BLaER1 treated with 17β-estradiol and CSF1 and Interleukin-3, amounts not matched to agents 10 nM and 100 nM (cell line): ENCODE data around the gene PNPLA6.
"Not testable (repeated sequence)": the region's sequence is repeated elsewhere in the genome, so short reads cannot be mapped to it uniquely, and the experiment has no call there.

ENCODE experiments used
- H3K27ac ChIP-seq, 11 experiments: shearing (Covaris generic); formaldehyde crosslinking; 2 replicates each; pipeline ENCODE4 v1.8.1; 2022
- H3K27me3 ChIP-seq, 11 experiments: shearing (Covaris generic); formaldehyde crosslinking; 2 replicates each; pipeline ENCODE4 v1.8.1; 2022
- H3K36me3 ChIP-seq, 11 experiments: shearing (Covaris generic); formaldehyde crosslinking; 2 replicates each; pipeline ENCODE4 v1.8.1; 2022
- H3K4me1 ChIP-seq, 10 experiments: shearing (Covaris generic); formaldehyde crosslinking; 2 replicates each; pipeline ENCODE4 v1.8.1; 2022
- H3K4me2 ChIP-seq, 11 experiments: shearing (Covaris generic); formaldehyde crosslinking; 2 replicates each; pipeline ENCODE4 v1.8.1; 2022
- H3K4me3 ChIP-seq, 10 experiments: shearing (Covaris generic); formaldehyde crosslinking; 2 replicates each; pipeline ENCODE4 v1.8.1; 2022
- H3K9ac ChIP-seq, 11 experiments: shearing (Covaris generic); formaldehyde crosslinking; 2 replicates each; pipeline ENCODE4 v1.8.1; 2022
- H3K9me3 ChIP-seq, 11 experiments: shearing (Covaris generic); formaldehyde crosslinking; replicated peaks in 1 of 11; 2 replicates each; pipeline ENCODE4 v1.8.1; 2022
- H4K20me1 ChIP-seq, 11 experiments: shearing (Covaris generic); formaldehyde crosslinking; 2 replicates each; pipeline ENCODE4 v1.8.1; 2022
- Cebpa-rat ChIP-seq, 11 experiments: shearing (Covaris generic); IDR thresholded peaks; 2 replicates each; pipeline ENCODE4 v1.8.1; 2022

The PNPLA6 gene

GRCh38 chr19:7533925-7534480 lies 1.5 kb upstream of the PNPLA6 start:
- TF ChIP-seq Cebpa-rat (IDR thresholded peaks at IDR 0.05): no peak
- peaks cover 18 to 37% (median 29%) of the 10 kb centered on the region in 10 experiments for H3K4me1 ChIP-seq
- H3K9me3 ChIP-seq: no peaks in the 10 kb centered on the region
- peaks cover 0 to 7% (median 0%) of the 10 kb centered on the region in 11 experiments; a peak in 2 of 22 replicates for H4K20me1 ChIP-seq
- H3K27ac ChIP-seq: peak overlapping the region in 10 of 11 experiments; percentile 29 to 78 (median 71); a peak in 19 of 22 replicates
- H3K36me3 ChIP-seq: peaks cover 15 to 67% (median 41%) of the 10 kb centered on the region in 11 experiments; a peak in 20 of 22 replicates
- peak overlapping the region; percentile 89 to 100 (median 98) for H3K4me2 ChIP-seq
- no peaks in the 10 kb centered on the region for H3K27me3 ChIP-seq
- H3K4me3 ChIP-seq: peak overlapping the region; percentile 78 to 92 (median 84)
- H3K9ac ChIP-seq: peak overlapping the region; percentile 69 to 83 (median 81)

GRCh38 chr19:7534531-7535046 lies 928 bp upstream of the PNPLA6 start:
- Histone ChIP-seq H3K36me3 (peaks cover 17 to 66% (median 38%) of the 10 kb centered on the region in 11 experiments; a peak in 19 of 22 replicates), H3K9me3 (no peaks in the 10 kb centered on the region), H3K27ac (peak overlapping the region; percentile 39 to 78 (median 69); a peak in 19 of 22 replicates), H3K9ac (peak overlapping the region; percentile 69 to 83 (median 81)), H3K4me1 (peaks cover 18 to 37% (median 29%) of the 10 kb centered on the region in 10 experiments), H3K27me3 (no peaks in the 10 kb centered on the region), H4K20me1 (peaks cover 0 to 7% (median 0%) of the 10 kb centered on the region in 11 experiments; a peak in 2 of 22 replicates), H3K4me2 (peak overlapping the region; percentile 89 to 100 (median 98)), H3K4me3 (peak overlapping the region; percentile 78 to 92 (median 84))
- no peak for TF ChIP-seq Cebpa-rat (IDR thresholded peaks at IDR 0.05)

GRCh38 chr19:7535998-7536695 lies 630 bp downstream of the PNPLA6 start:
- Histone ChIP-seq H4K20me1 (peaks cover 0 to 9% (median 0%) of the 10 kb centered on the region in 11 experiments; a peak in 1 of 22 replicates), H3K36me3 (peaks cover 13 to 64% (median 29%) of the 10 kb centered on the region in 11 experiments; a peak in 18 of 22 replicates), H3K4me2 (peak overlapping the region; percentile 89 to 100 (median 98)), H3K27me3 (no peaks in the 10 kb centered on the region), H3K9me3 (no peaks in the 10 kb centered on the region), H3K4me1 (peaks cover 30 to 50% (median 42%) of the 10 kb centered on the region in 10 experiments), H3K4me3 (peak overlapping the region; percentile 78 to 92 (median 84)), H3K9ac (peak overlapping the region; percentile 69 to 83 (median 81)), H3K27ac (peak overlapping the region; percentile 30 to 78 (median 69); a peak in 21 of 22 replicates)
- no peak for TF ChIP-seq Cebpa-rat (IDR thresholded peaks at IDR 0.05)

GRCh38 chr19:7538990-7539389 lies 3.5 kb downstream of the PNPLA6 start:
- H3K9ac ChIP-seq, H3K27me3 ChIP-seq, H3K9me3 ChIP-seq, H4K20me1 ChIP-seq, H3K27ac ChIP-seq, H3K4me2 ChIP-seq, H3K4me3 ChIP-seq: not testable (repeated sequence)
- H3K36me3 ChIP-seq: peaks cover 32 to 60% (median 44%) of the 10 kb centered on the region in 11 experiments
- peaks cover 37 to 69% (median 56%) of the 10 kb centered on the region in 10 experiments for H3K4me1 ChIP-seq

GRCh38 chr19:7539827-7540425 lies 4.4 kb downstream of the PNPLA6 start:
- Histone ChIP-seq H3K9ac (peak overlapping the region in 4 of 11 experiments; percentile 9 to 49 (median 44); a peak in 3 of 22 replicates), H3K36me3 (peaks cover 32 to 60% (median 44%) of the 10 kb centered on the region in 11 experiments), H3K27me3 (no peaks in the 10 kb centered on the region), H3K27ac (peak overlapping the region in 2 of 11 experiments; percentile 51 to 67; a peak in 3 of 22 replicates), H3K4me1 (peaks cover 35 to 79% (median 60%) of the 10 kb centered on the region in 10 experiments), H3K4me3 (0 out of 20 replicates have a peak overlapping the region, but pooled peaks of 1 of the 10 experiments have one; percentile 31), H4K20me1 (peaks cover 0 to 9% (median 0%) of the 10 kb centered on the region in 11 experiments; a peak in 2 of 22 replicates), H3K4me2 (peak overlapping the region in 10 of 11 experiments; percentile 61 to 89 (median 80); a peak in 19 of 22 replicates), H3K9me3 (no peaks in the 10 kb centered on the region)
- no peak for TF ChIP-seq Cebpa-rat (IDR thresholded peaks at IDR 0.05)

- Histone ChIP-seq H3K4me1 (peaks cover 44 to 89% (median 69%) of the 10 kb centered on the region in 10 experiments), H3K27me3 (no peaks in the 10 kb centered on the region), H4K20me1 (peaks cover 0 to 9% (median 0%) of the 10 kb centered on the region in 11 experiments; a peak in 2 of 22 replicates), H3K9ac (peak overlapping the region; percentile 5 to 50 (median 41); a peak in 11 of 22 replicates), H3K4me3 (peak overlapping the region in 2 of 10 experiments; percentile 31 to 51; a peak in 5 of 20 replicates), H3K4me2 (peak overlapping the region; percentile 61 to 89 (median 80)), H3K27ac (peak overlapping the region in 6 of 11 experiments; percentile 24 to 67 (median 43); a peak in 9 of 22 replicates), H3K9me3 (no peaks in the 10 kb centered on the region), H3K36me3 (peaks cover 32 to 60% (median 44%) of the 10 kb centered on the region in 11 experiments)
- no peak for TF ChIP-seq Cebpa-rat (IDR thresholded peaks at IDR 0.05)
These were observed 5.4 kb downstream of the PNPLA6 start for GRCh38 chr19:7540761-7541474.

- H3K4me2 ChIP-seq: peak overlapping the region; percentile 61 to 89 (median 80)
- peaks cover 36 to 61% (median 49%) of the 10 kb centered on the region in 11 experiments for H3K36me3 ChIP-seq
- H3K4me3 ChIP-seq: 0 out of 20 replicates have a peak overlapping the region, but pooled peaks of 2 of the 10 experiments have one; percentile 15 to 31
- no peaks in the 10 kb centered on the region for H3K27me3 ChIP-seq
- H4K20me1 ChIP-seq: peaks cover 0 to 9% (median 0%) of the 10 kb centered on the region in 11 experiments; a peak in 2 of 22 replicates
- H3K27ac ChIP-seq: peak overlapping the region in 3 of 11 experiments; percentile 38 to 48 (median 46); a peak in 3 of 22 replicates
- no peaks in the 10 kb centered on the region for H3K9me3 ChIP-seq
- peak overlapping the region in 6 of 11 experiments; percentile 5 to 49 (median 24); a peak in 3 of 22 replicates for H3K9ac ChIP-seq
- no peak for TF ChIP-seq Cebpa-rat (IDR thresholded peaks at IDR 0.05)
- peaks cover 40 to 90% (median 69%) of the 10 kb centered on the region in 10 experiments for H3K4me1 ChIP-seq
These were observed 5.9 kb downstream of the PNPLA6 start for GRCh38 chr19:7541475-7541824.
